KOPT-K1 (cell line): ENCODE results near the gene STX18.
"Not testable (repeated sequence)": the region's sequence is repeated elsewhere in the genome, so short reads cannot be mapped to it uniquely, and the experiment has no call there.

Experiments
- H3K27ac ChIP-seq: fragments of 200-600 bp; sonication (generic); 2 replicates; pipeline ENCODE4 v1.5.1; 2016; ENCODE audit warnings: antibody characterized with exemption, mild to moderate bottlenecking, low read depth, low read length; ENCODE audit not compliant: poor library complexity, severe bottlenecking
- H3K36me3 ChIP-seq: fragments of 200-600 bp; sonication (generic); 2 replicates; pipeline ENCODE4 v1.5.1; 2017; ENCODE audit warnings: antibody characterized with exemption, mild to moderate bottlenecking, low read length, moderate library complexity; ENCODE audit not compliant: insufficient read depth
- H3K9me3 ChIP-seq: fragments of 200-600 bp; sonication (generic); 2 replicates; pipeline ENCODE4 v1.5.1; 2017; ENCODE audit warnings: antibody characterized with exemption, low read length, mild to moderate bottlenecking; ENCODE audit not compliant: insufficient read depth, poor library complexity, severe bottlenecking

Gene STX18

DNA sequence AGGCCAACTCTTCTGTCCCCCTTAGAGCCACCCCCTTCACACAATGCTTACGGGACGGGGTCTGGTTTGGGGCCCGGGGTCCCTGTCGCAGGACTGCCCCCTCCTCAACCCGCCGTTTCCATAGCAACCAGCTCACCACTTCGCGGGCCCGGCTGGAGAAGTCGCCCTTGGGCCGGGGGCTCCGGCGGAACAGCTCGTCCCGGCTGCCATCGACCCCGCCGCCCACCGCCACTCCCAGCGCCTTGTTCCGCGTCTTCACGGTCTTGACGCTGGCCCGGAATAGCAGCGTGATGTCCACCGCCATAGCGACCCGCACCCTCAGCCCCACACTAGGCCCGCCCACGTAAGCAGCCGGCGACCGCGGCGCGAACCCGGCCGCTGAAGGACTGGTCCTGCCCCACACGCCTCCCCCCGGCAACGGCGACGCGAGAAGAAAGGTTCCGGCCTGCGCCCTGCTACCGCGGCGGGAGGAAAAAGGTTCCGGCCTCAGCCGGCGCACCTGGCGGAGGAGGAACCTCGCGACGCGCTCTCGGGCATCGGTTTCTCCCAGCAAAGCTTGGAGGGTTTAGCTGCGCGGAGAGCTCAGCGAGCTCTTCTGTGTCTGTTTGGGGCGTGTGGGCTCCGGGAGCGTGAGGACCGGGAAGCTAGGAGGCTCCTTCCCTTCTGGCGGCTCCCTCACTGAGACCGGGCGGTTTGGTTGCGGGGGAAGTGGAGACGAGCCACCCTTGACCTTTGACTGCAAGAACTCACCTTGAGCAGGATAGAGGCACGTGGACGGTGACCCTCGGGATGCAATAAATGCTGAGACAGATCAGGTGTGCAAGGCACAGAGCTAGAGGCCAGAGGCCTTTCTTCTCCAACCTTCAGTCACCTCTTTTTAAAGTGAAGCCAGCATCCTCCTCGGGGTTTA, at the start of gene STX18:
Gene STX18 (minus strand): TSS at position 388 of the 910 bp plus-strand sequence. CDS start 84 bp downstream, at position 304.
- H3K36me3 ChIP-seq: peaks cover 5% of the 10 kb centered on the region; the same call in 1 of the 2 replicates
- peak within 1 kb of the TSS; percentile 64 for H3K27ac ChIP-seq
- no peaks in the 10 kb centered on the region for H3K9me3 ChIP-seq

DNA sequence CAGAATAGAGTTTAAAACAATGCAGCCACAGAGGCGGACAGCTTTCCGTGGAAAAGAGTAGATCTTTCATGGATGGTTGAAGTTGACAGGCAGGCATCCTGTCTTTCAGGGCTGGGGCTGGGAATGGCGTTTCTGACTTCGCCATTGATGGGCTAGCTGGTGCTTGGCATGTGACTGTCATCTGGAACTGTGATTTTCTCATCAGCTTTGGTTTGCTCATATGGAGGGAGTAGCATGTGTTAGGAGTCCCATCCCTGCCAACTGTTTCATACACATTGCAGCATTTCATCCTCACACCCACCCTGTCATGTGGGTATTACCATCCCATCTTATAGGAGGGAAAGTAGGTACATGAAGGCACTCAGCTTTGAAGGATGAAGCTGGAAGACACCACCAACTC, 49.2 kb upstream of the STX18 start:
- Histone ChIP-seq H3K27ac (no peak overlapping the region), H3K9me3 (peaks cover 28% of the 10 kb centered on the region)

DNA sequence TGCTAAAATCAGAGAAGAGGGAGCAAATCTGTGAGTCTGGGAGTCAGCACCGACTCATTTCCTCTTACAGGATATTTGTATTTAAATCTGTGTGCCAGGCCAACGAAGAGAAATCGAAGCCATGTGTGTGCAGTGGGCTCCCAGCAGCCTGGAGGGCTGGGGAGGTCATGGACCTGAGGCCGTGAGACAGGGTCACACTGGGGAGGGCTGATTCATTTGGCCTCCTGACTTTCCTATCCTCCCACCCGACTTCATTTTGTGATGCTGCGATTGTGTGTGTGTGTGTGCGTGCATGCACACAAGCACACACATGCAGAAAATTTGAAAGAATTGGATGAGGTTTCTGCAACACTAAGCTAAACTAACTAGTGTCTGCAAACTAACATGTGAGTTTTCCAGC, 48.7 kb upstream of the STX18 start:
- Histone ChIP-seq H3K36me3 (no peaks in the 10 kb centered on the region), H3K9me3 (peaks cover 31% of the 10 kb centered on the region), H3K27ac (no peak overlapping the region)

More for the DNA sequence above, 49.2 kb upstream of the STX18 start:
- H3K36me3 ChIP-seq: no peaks in the 10 kb centered on the region

DNA sequence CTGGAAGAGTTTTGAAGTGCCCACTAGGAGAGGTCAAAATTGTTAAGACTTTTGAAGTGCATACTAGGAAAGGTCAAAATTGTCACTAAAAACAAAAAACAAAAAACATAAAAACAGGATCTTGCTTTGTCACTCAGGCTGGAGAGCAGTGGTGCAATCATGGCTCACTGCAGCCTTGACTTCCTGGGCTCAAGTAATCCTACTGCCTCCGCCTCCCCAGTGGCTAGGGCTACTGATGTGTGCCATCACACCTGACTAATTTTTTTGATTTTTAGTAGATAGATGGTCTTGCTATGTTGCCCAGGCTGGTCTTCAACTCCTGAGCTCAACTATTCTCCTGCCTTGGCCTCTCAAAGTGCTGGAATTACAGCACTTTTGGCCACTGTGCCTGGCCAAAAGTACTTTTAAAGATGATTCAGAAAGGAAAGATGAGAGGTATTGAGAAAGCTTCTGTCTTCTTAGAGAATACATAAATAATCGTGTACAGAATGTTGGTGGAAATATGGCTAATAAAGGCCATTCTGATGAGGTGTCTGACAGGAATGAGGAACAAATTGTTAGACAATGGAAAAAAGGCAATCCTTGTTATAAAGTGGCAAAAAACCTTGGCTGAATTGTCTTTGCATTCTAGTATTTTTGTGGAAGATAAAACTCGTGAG, 43.3 kb upstream of the STX18 start:
- H3K27ac ChIP-seq: no peak overlapping the region
- no peaks in the 10 kb centered on the region for H3K36me3 ChIP-seq
- H3K9me3 ChIP-seq: peaks cover 14% of the 10 kb centered on the region

DNA sequence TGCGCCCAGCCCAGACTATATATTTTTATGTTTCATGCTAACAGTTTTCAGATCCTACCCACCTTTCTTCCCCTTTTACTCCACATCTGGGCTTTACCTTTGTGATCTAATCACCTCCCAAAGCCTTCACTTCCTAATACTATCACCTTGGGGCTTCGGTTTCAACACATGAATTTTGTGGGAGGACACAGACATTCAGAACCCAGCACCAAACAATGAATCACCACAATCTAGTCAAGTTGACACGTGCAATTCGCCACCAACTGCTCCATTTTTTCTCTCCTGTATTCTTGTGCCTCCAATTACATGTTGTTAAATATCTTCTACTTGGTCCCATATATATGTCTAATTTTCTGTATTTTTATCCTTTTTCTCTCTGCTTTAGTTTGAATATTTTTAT, 41.8 kb upstream of the STX18 start:
- H3K9me3 ChIP-seq: peaks cover 14% of the 10 kb centered on the region
- H3K27ac ChIP-seq: no peak overlapping the region
- H3K36me3 ChIP-seq: 0 out of 2 replicates have a peak, but pooled peaks cover 5% of the 10 kb centered on the region

DNA sequence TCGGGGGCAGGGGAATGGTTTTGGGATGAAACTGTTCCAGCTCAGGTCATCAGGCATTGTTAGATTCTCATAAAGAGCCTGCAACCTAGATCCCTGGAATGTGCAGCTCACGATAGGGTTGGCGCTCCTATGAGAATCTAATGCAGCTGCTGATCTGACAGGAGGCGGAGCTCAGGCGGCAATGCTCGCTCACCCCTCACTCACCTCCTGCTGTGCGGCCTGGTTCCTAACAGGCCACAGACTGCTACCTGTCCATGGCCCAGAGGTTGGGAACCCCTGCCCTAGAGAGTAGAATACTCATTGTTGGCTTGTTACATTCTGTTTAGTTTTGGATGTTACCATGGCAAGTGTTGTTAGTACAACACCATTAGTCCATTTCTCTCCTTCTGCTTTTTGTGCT, 40.8 kb upstream of the STX18 start:
- Histone ChIP-seq H3K27ac (no peak overlapping the region), H3K9me3 (peaks cover 14% of the 10 kb centered on the region), H3K36me3 (0 out of 2 replicates have a peak, but pooled peaks cover 5% of the 10 kb centered on the region)

DNA sequence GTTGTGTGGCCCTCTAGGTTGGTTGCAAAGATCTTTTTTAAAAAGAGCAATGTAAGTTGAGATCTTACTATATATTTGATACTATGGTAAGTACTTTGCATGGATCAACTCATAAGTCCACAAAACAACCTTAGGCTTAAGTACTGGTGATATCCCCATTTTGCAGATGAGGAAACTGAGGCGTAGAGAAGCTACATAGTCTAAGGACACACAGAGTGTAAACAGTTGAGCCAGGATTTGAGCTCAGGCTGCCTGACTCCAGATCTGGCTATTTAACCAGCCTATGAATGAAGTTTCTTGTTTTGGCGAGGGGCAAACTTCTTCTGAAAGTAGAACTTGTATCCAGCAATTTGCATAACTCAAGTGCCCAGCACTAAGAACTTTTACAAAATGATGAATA, 38.6 kb upstream of the STX18 start:
- H3K36me3 ChIP-seq: peaks cover 12% of the 10 kb centered on the region; the same call in 1 of the 2 replicates
- H3K27ac ChIP-seq: no peak overlapping the region
- no peaks in the 10 kb centered on the region for H3K9me3 ChIP-seq

DNA sequence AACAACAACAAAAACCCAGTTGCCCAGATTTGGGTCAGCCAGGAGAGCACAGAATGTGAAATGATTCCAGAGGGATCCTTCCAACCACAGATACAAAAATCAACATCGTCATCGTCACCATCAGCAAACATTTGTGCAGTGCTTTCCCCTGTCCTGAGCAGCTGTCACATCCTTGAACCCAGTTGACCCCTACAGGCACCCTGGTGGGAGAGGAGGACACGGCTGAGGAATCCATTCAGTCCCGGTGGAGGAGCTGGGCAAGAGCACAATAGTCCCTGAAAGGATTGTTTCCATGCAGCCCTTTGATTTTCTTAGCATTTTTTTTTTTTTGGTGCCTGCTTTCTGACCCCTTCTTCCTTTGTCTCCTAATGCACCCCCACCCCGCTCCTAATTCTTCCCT, 37.1 kb upstream of the STX18 start:
- Histone ChIP-seq H3K9me3 (no peaks in the 10 kb centered on the region), H3K36me3 (peaks cover 12% of the 10 kb centered on the region; the same call in 1 of the 2 replicates), H3K27ac (no peak overlapping the region)

DNA sequence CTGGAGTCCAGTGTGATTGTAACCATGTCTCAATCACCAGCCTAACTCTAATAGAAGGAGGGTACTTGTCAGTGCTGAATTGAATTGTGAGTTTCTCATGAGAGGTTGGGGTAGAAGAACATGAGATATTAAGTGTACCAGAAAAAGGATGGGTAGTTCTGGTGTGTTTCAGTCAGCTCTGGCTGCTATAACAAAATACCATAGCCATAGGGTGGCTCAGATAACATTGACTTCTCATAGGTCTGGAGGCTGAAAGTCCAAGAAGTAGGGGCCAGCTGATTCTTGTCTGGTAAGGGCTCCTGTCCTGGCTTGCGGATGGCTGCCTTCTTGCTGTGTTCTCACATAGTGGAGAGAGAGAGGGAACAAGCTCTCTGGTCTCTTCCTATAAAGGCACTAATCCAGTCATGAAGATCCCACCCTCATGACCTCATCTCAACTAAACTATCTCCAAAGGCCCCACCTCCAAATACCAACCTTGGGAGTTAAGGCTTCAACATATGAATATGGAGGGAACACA, 35.6 kb upstream of the STX18 start:
- no peaks in the 10 kb centered on the region for H3K9me3 ChIP-seq
- H3K36me3 ChIP-seq: peaks cover 12% of the 10 kb centered on the region; the same call in 1 of the 2 replicates
- no peak overlapping the region for H3K27ac ChIP-seq

DNA sequence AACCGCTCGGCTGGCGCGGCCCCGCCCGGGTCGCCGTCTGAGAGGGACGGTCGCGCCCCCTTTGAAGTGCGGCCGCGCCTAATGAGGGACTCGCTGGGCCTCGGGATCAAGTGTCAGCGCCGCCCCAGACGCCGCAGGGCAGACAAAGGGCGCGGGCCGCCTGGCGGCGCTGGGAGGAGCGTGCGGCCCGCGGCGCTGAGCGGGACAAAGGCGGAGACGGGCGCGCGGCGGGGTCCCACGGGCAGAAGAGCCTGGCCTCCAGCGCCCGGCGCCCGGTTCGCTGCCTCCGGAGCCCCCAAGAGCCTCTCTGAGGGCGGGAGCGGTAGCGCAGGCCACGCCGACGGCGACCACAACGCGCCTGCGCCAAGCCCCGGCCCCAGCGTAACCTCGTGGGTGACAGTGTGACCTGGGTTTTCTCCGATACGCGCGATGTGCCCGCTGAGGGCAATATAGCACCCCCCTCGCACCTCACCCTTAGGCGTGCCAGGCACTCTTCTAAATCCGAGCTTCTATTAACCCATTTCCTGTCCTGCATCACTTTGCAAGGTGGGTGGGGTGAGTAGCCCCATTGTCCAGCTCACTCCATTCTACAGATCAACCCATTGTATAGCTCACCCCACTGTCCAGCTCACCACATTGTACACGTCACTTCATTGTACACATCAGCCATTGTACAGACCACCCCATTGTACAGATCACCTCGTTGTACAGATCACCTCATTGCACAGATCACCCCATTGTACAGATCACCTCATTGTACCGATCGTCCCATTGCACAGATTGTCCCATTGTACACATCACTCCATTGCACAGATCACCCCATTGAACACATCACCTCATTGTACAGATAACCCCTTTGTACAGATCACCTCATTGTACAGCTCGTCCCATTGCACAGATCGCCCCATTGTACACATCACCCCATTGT, 33.7 kb upstream of the STX18 start:
- Histone ChIP-seq H3K36me3 (peaks cover 12% of the 10 kb centered on the region; the same call in 1 of the 2 replicates), H3K9me3 (no peaks in the 10 kb centered on the region), H3K27ac (no peak overlapping the region)

DNA sequence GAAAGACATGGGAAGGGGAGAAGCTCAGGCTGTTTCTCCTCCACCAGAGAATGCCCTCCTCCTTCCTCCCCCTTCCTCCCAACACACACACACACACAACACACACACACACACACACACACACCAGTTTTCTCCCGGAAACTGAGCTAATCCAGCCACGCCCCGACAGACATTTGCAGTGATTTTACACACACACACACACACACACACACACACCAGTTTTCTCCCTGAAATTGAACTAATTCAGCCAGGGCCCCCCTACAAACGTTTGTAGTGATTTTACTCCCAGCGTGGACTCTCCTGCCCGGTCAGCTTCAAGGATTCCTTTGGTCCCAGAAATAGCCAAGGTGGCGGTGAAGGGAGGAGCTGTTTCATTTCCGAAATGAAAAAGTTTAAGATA, 32.9 kb upstream of the STX18 start:
- peaks cover 15% of the 10 kb centered on the region; the same call in 1 of the 2 replicates for H3K36me3 ChIP-seq
- no peaks in the 10 kb centered on the region for H3K9me3 ChIP-seq
- H3K27ac ChIP-seq: no peak overlapping the region

DNA sequence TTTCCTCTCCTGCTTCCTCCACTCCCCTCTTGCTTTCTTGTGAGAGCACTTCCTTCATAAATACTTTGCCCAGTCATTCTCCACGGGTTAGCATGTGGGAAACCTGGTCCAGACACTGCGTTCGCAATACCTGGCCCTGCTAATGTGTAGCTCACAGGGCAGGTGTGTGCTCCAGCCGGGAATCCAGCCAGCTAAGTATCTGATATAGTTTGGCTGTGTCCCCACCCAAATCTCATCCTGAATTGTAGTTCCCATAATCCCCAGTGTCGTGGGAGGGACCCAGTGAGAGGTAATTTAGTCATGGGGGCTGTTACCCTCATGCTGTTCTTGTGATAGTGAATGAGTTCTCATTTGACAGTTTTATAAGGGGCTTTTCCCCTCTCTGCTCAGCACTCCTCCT, 32.2 kb upstream of the STX18 start:
- no peak overlapping the region for H3K27ac ChIP-seq
- H3K9me3 ChIP-seq: no peaks in the 10 kb centered on the region

DNA sequence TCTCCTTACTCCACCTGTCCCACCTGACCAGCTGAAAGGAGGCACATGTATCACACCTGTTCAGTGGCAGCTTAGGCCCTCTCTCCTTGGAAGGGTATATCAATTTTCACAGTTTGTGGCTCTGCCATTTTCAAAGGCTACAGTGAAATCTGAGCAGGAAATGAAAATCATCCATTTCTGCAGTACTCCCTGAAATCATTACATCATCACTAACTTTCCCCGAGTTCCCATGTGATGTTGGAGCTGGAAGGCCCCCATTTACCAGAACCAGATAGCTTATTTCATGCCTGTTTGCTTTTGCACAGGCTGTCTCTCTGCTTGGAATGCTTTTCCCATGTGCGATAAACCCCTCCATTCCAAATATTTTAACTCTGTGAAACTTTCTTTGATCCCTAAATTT, 31.0 kb upstream of the STX18 start:
- Histone ChIP-seq H3K9me3 (no peaks in the 10 kb centered on the region), H3K36me3 (peaks cover 10% of the 10 kb centered on the region; the same call in 1 of the 2 replicates), H3K27ac (no peak overlapping the region)

More for the DNA sequence above, 32.2 kb upstream of the STX18 start:
- peaks cover 14% of the 10 kb centered on the region; the same call in 1 of the 2 replicates for H3K36me3 ChIP-seq

DNA sequence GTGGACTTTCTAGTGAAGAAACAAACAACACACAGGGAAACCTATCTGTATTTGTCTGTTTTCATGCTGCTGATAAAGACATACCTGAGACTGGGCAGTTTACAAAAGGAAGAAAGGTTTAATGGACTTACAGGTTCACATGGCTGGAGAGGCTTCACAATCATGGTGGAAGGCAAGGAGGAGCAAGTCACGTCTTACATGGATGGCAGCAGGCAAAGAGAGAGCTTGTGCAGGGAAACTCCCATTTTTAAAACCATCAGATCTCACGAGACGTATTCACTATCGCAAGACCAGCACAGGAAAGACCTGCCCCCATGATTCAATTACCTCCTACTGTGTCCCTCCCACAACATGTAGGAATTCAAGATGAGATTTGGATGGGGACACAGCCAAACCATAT, 28.0 kb upstream of the STX18 start:
- H3K9me3 ChIP-seq, H3K27ac ChIP-seq, H3K36me3 ChIP-seq: not testable (repeated sequence)
